Measurements from ENCODE around the gene RASSF7. TPM values are rescaled to one million over a fixed set of nuclear protein-coding genes. Genes with fewer than 3 reads are reported as not detected.

Gene RASSF7
- polyA plus RNA-seq, 1 of the 3 experiments (the other 2 are of a cell fraction), result 19.8 TPM

GRCh38 chr11:541433-541885, 19.3 kb upstream of the RASSF7 start:
- Histone ChIP-seq H3K9me2 (no peaks in the 10 kb centered on the region), H3K9me3 (no peaks in the 10 kb centered on the region), H3K4me2 (no peak overlapping the region), H3K4me1 (ENCODE audit: control insufficient read depth in 1 of 2, insufficient read depth in 2 of 2, low read depth in 1 of 2, low read length in 1 of 2) (no peaks in the 10 kb centered on the region), H4K20me1 (ENCODE audit: insufficient read depth) (no peaks in the 10 kb centered on the region), H3K36me3 (replicated peaks in 1 of 2; ENCODE audit: control insufficient read depth in 1 of 2, insufficient read depth in 2 of 2, low read length in 1 of 2) (no peaks in the 10 kb centered on the region), H3K27me3 (ENCODE audit: insufficient read depth) (no peaks in the 10 kb centered on the region), H3K9ac (no peak overlapping the region), H3F3A (replicated peaks; ENCODE audit: insufficient read depth) (no peaks in the 10 kb centered on the region), H2AFZ (ENCODE audit: low read depth) (no peak overlapping the region), H3K27ac (ENCODE audit: low read depth in 2 of 2, low read length in 1 of 2) (no peak overlapping the region), H3K4me3 (ENCODE audit: low read depth in 2 of 2, low read length in 1 of 2) (no peak overlapping the region), H3K79me2 (ENCODE audit: insufficient read depth) (no peaks in the 10 kb centered on the region)
- DNase-seq, result no peak
- TF ChIP-seq MAX (IDR thresholded peaks at IDR 0.05; ENCODE audit: low read depth), result no peak
- no peak for TF ChIP-seq ZBTB33 (IDR thresholded peaks at IDR 0.05; ENCODE audit: borderline replicate concordance, low read depth)
- TF ChIP-seq FOSL2 (IDR thresholded peaks at IDR 0.05; ENCODE audit: borderline replicate concordance, low read depth), result no peak
- no peak for TF ChIP-seq SIN3A (IDR thresholded peaks at IDR 0.05; ENCODE audit: borderline replicate concordance, low read depth, low read length)
- no peak for TF ChIP-seq RFX5 (IDR thresholded peaks at IDR 0.05; ENCODE audit: low read length)
- no peak for TF ChIP-seq POLR2AphosphoS5 (IDR thresholded peaks at IDR 0.05; ENCODE audit: low read depth, low read length)
- no peak for TF ChIP-seq FOXM1 (IDR thresholded peaks at IDR 0.05; ENCODE audit: low read depth)
- TF ChIP-seq IRF3 (IDR thresholded peaks at IDR 0.05; ENCODE audit: low read depth, low read length), result no peak
- no peak for TF ChIP-seq USF1 (IDR thresholded peaks at IDR 0.05; ENCODE audit: borderline replicate concordance, low read depth)
- no peak for TF ChIP-seq NRF1 (IDR thresholded peaks at IDR 0.05; ENCODE audit: low read depth, low read length)
- no peak for TF ChIP-seq MEF2A (IDR thresholded peaks at IDR 0.05; ENCODE audit: borderline replicate concordance, low read depth)
- no peak for TF ChIP-seq EP300 (IDR thresholded peaks at IDR 0.05; ENCODE audit: borderline replicate concordance in 1 of 2, low read depth in 1 of 2, low read length in 1 of 2)
- no peak for TF ChIP-seq RXRA (IDR thresholded peaks at IDR 0.05; ENCODE audit: borderline replicate concordance, low read depth)
- 88% methylated on average over 14 of the region's 20 CpGs for WGBS (ENCODE audit: low lambda C conversion rate)
- ChIA-PET CTCF (interaction anchor here (2.0 kb wide), 1 partner anchor 22 kb away, joined by 7 read pairs; no protein-coding TSS in a partner anchor), POLR2A (no interaction called here)

GRCh38 chr11:544817-545166, 16.0 kb upstream of the RASSF7 start:
- Histone ChIP-seq H4K20me1 (ENCODE audit: insufficient read depth) (no peaks in the 10 kb centered on the region), H3K9me2 (no peaks in the 10 kb centered on the region), H3K27ac (ENCODE audit: low read depth in 2 of 2, low read length in 1 of 2) (no peak overlapping the region), H3F3A (replicated peaks; ENCODE audit: insufficient read depth) (no peaks in the 10 kb centered on the region), H3K27me3 (ENCODE audit: insufficient read depth) (no peaks in the 10 kb centered on the region), H2AFZ (ENCODE audit: low read depth) (no peak overlapping the region), H3K9me3 (no peaks in the 10 kb centered on the region), H3K9ac (no peak overlapping the region), H3K4me3 (ENCODE audit: low read depth in 2 of 2, low read length in 1 of 2) (no peak overlapping the region), H3K79me2 (ENCODE audit: insufficient read depth) (no peaks in the 10 kb centered on the region), H3K4me2 (no peak overlapping the region), H3K4me1 (ENCODE audit: control insufficient read depth in 1 of 2, insufficient read depth in 2 of 2, low read depth in 1 of 2, low read length in 1 of 2) (no peaks in the 10 kb centered on the region), H3K36me3 (replicated peaks in 1 of 2; ENCODE audit: control insufficient read depth in 1 of 2, insufficient read depth in 2 of 2, low read length in 1 of 2) (no peaks in the 10 kb centered on the region)
- CTCF ChIA-PET, result interaction anchor here (0.8 to 1.9 kb wide), 3 partner anchors 9 to 17 kb away, joined by 3 to 12 read pairs (median 3); partner anchors contain the start of gene HRAS
- POLR2A ChIA-PET, result no interaction called here
- DNase-seq, result no peak
- WGBS (ENCODE audit: low lambda C conversion rate), result 34% methylated on average over 4 of the region's 5 CpGs
- TF ChIP-seq FOXJ3 (CRISPR knock-in tag; IDR thresholded peaks at IDR 0.05), result no peak
- TF ChIP-seq NFIC (IDR thresholded peaks at IDR 0.05; ENCODE audit: borderline replicate concordance), result no peak
- TF ChIP-seq POLR2AphosphoS5 (IDR thresholded peaks at IDR 0.05; ENCODE audit: low read depth, low read length), result no peak
- TF ChIP-seq MXI1 (IDR thresholded peaks at IDR 0.05; ENCODE audit: low read depth, low read length), result no peak
- no peak for TF ChIP-seq GATA2 (CRISPR knock-in tag; IDR thresholded peaks at IDR 0.05)
- no peak for TF ChIP-seq USF1 (IDR thresholded peaks at IDR 0.05; ENCODE audit: borderline replicate concordance, low read depth)
- no peak for TF ChIP-seq MEF2A (IDR thresholded peaks at IDR 0.05; ENCODE audit: borderline replicate concordance, low read depth)
- TF ChIP-seq RXRA (IDR thresholded peaks at IDR 0.05; ENCODE audit: borderline replicate concordance, low read depth), result no peak
- TF ChIP-seq CTCF (IDR thresholded peaks at IDR 0.05), result no peak
- TF ChIP-seq MAX (IDR thresholded peaks at IDR 0.05; ENCODE audit: low read depth), result no peak
- no peak for TF ChIP-seq SIN3A (IDR thresholded peaks at IDR 0.05; ENCODE audit: borderline replicate concordance, low read depth, low read length)
- TF ChIP-seq YY1 (IDR thresholded peaks at IDR 0.05; ENCODE audit: low read depth), result no peak
- TF ChIP-seq GABPA (IDR thresholded peaks at IDR 0.05; ENCODE audit: low read depth), result no peak
- no peak for TF ChIP-seq RFX5 (IDR thresholded peaks at IDR 0.05; ENCODE audit: low read length)
